Measurements from ENCODE around the gene RPN2.

DNA sequence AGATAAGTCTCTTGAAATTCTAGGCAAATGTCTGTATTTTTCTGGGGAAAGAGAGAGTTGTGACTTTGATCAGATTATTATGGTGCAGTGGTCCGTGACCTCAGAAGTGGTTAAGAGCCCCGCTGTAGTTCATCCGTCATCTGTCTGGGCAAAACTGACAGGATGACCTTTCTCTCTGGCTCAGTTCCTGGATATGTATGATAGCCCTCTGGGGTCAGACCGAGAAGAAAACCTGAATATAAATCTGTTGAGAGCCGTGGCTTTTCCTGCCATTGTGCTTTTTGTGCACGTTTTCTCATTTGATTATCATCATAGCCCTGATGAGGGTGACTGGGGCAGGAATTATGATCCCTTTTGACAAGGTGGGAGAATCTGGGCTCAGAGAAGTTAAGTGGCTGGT is 55.9 kb downstream of the RPN2 start:
- TF ChIP-seq RFX5 (IDR thresholded peaks at IDR 0.05; ENCODE audit: low read depth, low read length), result no peak
- TF ChIP-seq, protein P1, sequence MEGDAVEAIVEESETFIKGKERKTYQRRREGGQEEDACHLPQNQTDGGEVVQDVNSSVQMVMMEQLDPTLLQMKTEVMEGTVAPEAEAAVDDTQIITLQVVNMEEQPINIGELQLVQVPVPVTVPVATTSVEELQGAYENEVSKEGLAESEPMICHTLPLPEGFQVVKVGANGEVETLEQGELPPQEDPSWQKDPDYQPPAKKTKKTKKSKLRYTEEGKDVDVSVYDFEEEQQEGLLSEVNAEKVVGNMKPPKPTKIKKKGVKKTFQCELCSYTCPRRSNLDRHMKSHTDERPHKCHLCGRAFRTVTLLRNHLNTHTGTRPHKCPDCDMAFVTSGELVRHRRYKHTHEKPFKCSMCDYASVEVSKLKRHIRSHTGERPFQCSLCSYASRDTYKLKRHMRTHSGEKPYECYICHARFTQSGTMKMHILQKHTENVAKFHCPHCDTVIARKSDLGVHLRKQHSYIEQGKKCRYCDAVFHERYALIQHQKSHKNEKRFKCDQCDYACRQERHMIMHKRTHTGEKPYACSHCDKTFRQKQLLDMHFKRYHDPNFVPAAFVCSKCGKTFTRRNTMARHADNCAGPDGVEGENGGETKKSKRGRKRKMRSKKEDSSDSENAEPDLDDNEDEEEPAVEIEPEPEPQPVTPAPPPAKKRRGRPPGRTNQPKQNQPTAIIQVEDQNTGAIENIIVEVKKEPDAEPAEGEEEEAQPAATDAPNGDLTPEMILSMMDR (CRISPR knock-in tag; IDR thresholded peaks at IDR 0.05), result no peak

Data from HepG2 (cell line).